HepG2 (cell line): ENCODE measurements around the gene SEC14L5. TPM values are rescaled to one million over a fixed set of nuclear protein-coding genes. Genes with fewer than 3 reads are reported as not detected.

Experiments
- GATAD1 ChIP-seq: IDR thresholded peaks from 2 replicates; pipeline ENCODE4 v1.6.1; 2016; ENCODE audit warnings: missing genetic modification reagents, missing compliant biosample characterization
- GZF1 ChIP-seq: sonication (generic); formaldehyde crosslinking; IDR thresholded peaks from 2 replicates; pipeline ENCODE4 v1.5.1; 2020; ENCODE audit warnings: mild to moderate bottlenecking, missing genetic modification reagents
- HMG20A ChIP-seq: IDR thresholded peaks from 2 replicates; pipeline ENCODE4 v1.6.1; 2016; ENCODE audit warnings: borderline replicate concordance
- HNF4A ChIP-seq: sonication (generic); formaldehyde crosslinking; IDR thresholded peaks from 2 replicates; pipeline ENCODE4 v1.4.0; 2020; ENCODE audit warnings: missing genetic modification reagents
- MEF2D ChIP-seq: sonication (generic); formaldehyde crosslinking; IDR thresholded peaks from 2 replicates; pipeline ENCODE4 v1.5.1; 2020; ENCODE audit warnings: mild to moderate bottlenecking, missing genetic modification reagents
- SCMH1 ChIP-seq: sonication (generic); formaldehyde crosslinking; IDR thresholded peaks from 2 replicates; pipeline ENCODE4 v1.9.0; 2021; ENCODE audit warnings: missing genetic modification reagents, mild to moderate bottlenecking, borderline replicate concordance
- SP4 ChIP-seq: sonication (generic); formaldehyde crosslinking; IDR thresholded peaks from 2 replicates; pipeline ENCODE4 v1.8.1; 2023; ENCODE audit warnings: mild to moderate bottlenecking, missing genetic modification reagents
- SRSF4 ChIP-seq: fragments of 200-400 bp; formaldehyde crosslinking; IDR thresholded peaks from one replicate; pipeline ENCODE4 v1.6.1; 2018; ENCODE audit warnings: mild to moderate bottlenecking, low read depth, low read length, moderate library complexity; ENCODE audit not compliant: poor library complexity, severe bottlenecking
- TAF15 ChIP-seq: fragments of 200-400 bp; formaldehyde crosslinking; IDR thresholded peaks from one replicate; pipeline ENCODE4 v1.6.1; 2018; ENCODE audit warnings: mild to moderate bottlenecking, low read depth, low read length; ENCODE audit not compliant: poor library complexity, severe bottlenecking
- ZNF33B ChIP-seq: sonication (generic); formaldehyde crosslinking; IDR thresholded peaks from 2 replicates; pipeline ENCODE4 v1.5.1; 2020; ENCODE audit warnings: mild to moderate bottlenecking, missing genetic modification reagents
- ZNF350 ChIP-seq: sonication (generic); formaldehyde crosslinking; IDR thresholded peaks from 2 replicates; pipeline ENCODE4 v1.4.0; 2020; ENCODE audit warnings: mild to moderate bottlenecking, low read depth, missing genetic modification reagents, borderline replicate concordance
- ZNF562 ChIP-seq: sonication (generic); formaldehyde crosslinking; IDR thresholded peaks from 2 replicates; pipeline ENCODE4 v1.8.0; 2022; ENCODE audit warnings: missing genetic modification reagents, borderline replicate concordance
- ZNF607 ChIP-seq: sonication (generic); formaldehyde crosslinking; IDR thresholded peaks from 2 replicates; pipeline ENCODE4 v1.5.1; 2020; ENCODE audit warnings: missing genetic modification reagents, mild to moderate bottlenecking, borderline replicate concordance
- ZNF660 ChIP-seq: sonication (generic); formaldehyde crosslinking; IDR thresholded peaks from 2 replicates; pipeline ENCODE4 v1.5.1; 2020; ENCODE audit warnings: mild to moderate bottlenecking, low read depth, missing genetic modification reagents, borderline replicate concordance
- ZNF75D ChIP-seq: sonication (generic); formaldehyde crosslinking; IDR thresholded peaks from 2 replicates; pipeline ENCODE4 v1.8.1; 2023; ENCODE audit warnings: missing genetic modification reagents, mild to moderate bottlenecking, borderline replicate concordance
- ZNF841 ChIP-seq: sonication (generic); formaldehyde crosslinking; IDR thresholded peaks from 2 replicates; pipeline ENCODE4 v1.8.1; 2023; ENCODE audit warnings: missing genetic modification reagents, borderline replicate concordance
- polyA plus RNA-seq, 8 experiments: library from polyadenylated mRNA; depleted of rRNA in 3 of 8; stranded (reverse) in 7 of 8; unstranded in 1 of 8; fragments of >200 nt; fragmentation: Illumina TruSeq in 4 of 8; extraction: Trizol in 4 of 8; gene quantifications; 2 replicates each; pipeline versions ENCODE4 v1.2.1 to v1.2.3, GENCODE V29; 2011 to 2016; ENCODE audit warnings: low read depth in 4 of 8, missing spikeins in 1 of 8, mixed read lengths in 1 of 8; ENCODE audit not compliant: insufficient read depth in 1 of 8
- total RNA-seq, 5 experiments: library from RNA; depleted of rRNA; stranded (reverse); fragments of >200 nt; fragmentation: Illumina TruSeq; extraction: Trizol; gene quantifications; 2 replicates each; pipeline ENCODE4 v1.2.3, GENCODE V29; 2016; ENCODE audit warnings: low read depth in 1 of 5
- TF ChIP-seq, protein P1 (sequence below): sonication (generic); formaldehyde crosslinking; IDR thresholded peaks from 2 replicates; pipeline ENCODE4 v1.5.0; 2020; ENCODE audit warnings: mild to moderate bottlenecking, missing genetic modification reagents
- TF ChIP-seq, protein P2 (sequence below): fragments of 450-650 bp; IDR thresholded peaks from 2 replicates; pipeline ENCODE4 v1.6.1; 2016
- TF ChIP-seq, protein P3 (sequence below): sonication (generic); formaldehyde crosslinking; IDR thresholded peaks from 2 replicates; pipeline ENCODE4 v1.4.0; 2020; ENCODE audit warnings: mild to moderate bottlenecking, missing genetic modification reagents, borderline replicate concordance

The SEC14L5 gene
- total and polyA plus RNA-seq, 2 of the 13 experiments (the other 11 are each of a cell fraction or from before 2014, with no cell fraction given), result 0.40 to 0.42 TPM

DNA sequence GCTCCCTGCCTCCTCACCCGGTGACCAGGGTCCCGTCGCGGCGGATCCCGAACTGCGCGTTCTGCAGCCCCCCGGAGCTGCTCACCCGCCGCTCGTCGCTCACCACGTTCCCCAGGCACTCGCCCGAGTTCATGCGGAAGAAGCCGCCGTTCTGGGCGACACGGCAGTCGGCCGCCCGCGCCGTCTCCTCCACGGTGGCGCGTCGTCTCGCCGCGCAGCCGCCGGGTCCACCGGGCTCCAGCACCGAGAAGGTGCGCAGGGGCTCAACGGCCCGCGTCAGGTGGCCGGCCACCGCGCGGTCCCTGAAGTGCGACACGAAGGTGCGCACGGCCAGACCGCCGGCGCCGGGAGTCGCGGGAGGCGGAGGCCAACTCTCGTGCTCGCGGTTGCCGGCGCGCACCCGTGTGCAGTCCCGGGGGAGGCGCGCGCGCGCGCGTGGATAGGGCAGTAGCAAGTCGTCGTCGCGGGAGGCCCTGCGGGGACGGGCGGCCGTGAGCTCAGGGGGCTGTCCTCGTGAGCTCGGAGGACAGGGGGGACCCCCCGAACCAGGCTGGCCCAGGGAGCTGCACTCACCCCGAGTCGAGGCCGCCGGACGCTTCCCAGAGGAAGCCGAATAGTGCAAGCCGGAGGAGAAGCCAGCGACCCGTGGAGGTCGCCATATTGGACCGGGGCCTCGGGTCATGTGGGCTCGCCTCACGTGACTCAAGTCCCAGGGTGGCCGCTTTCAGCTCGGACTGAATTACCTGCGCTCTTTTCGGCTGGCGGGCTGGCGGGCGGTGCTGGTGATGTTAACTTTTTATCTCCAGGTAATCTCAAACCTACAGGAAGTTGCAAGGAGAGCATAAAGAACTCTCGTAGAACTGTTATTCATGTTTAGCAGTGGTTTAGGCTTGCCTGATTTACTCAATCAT, 75.4 kb downstream of the SEC14L5 start, which contains the start of gene NAGPA (continued):
- TF ChIP-seq SCMH1 (CRISPR knock-in tag) (no peak), ZNF562 (CRISPR knock-in tag) (peak; percentile 71; the same call in 1 of the 2 replicates), TAF15 (no peak), ZNF841 (CRISPR knock-in tag) (peak; percentile 92), ZNF660 (CRISPR knock-in tag) (no peak), ZNF33B (CRISPR knock-in tag) (no peak), ZNF350 (CRISPR knock-in tag) (peak; percentile 94), MEF2D (CRISPR knock-in tag) (peak; percentile 72; the same call in 1 of the 2 replicates), ZNF607 (CRISPR knock-in tag) (peak; percentile 79; the same call in 1 of the 2 replicates), SRSF4 (no peak), ZNF75D (CRISPR knock-in tag) (peak; percentile 77; the same call in 1 of the 2 replicates), SP4 (CRISPR knock-in tag) (peak; percentile 90), GZF1 (CRISPR knock-in tag) (peak; percentile 65), HMG20A (CRISPR knock-in tag) (no peak; the same call in 1 of the 2 replicates), GATAD1 (CRISPR knock-in tag) (peak; percentile 100), HNF4A (CRISPR knock-in tag) (peak; percentile 62)
- TF ChIP-seq, protein P1, sequence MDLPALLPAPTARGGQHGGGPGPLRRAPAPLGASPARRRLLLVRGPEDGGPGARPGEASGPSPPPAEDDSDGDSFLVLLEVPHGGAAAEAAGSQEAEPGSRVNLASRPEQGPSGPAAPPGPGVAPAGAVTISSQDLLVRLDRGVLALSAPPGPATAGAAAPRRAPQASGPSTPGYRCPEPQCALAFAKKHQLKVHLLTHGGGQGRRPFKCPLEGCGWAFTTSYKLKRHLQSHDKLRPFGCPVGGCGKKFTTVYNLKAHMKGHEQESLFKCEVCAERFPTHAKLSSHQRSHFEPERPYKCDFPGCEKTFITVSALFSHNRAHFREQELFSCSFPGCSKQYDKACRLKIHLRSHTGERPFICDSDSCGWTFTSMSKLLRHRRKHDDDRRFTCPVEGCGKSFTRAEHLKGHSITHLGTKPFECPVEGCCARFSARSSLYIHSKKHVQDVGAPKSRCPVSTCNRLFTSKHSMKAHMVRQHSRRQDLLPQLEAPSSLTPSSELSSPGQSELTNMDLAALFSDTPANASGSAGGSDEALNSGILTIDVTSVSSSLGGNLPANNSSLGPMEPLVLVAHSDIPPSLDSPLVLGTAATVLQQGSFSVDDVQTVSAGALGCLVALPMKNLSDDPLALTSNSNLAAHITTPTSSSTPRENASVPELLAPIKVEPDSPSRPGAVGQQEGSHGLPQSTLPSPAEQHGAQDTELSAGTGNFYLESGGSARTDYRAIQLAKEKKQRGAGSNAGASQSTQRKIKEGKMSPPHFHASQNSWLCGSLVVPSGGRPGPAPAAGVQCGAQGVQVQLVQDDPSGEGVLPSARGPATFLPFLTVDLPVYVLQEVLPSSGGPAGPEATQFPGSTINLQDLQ, result peak; percentile 85
- TF ChIP-seq, protein P2, sequence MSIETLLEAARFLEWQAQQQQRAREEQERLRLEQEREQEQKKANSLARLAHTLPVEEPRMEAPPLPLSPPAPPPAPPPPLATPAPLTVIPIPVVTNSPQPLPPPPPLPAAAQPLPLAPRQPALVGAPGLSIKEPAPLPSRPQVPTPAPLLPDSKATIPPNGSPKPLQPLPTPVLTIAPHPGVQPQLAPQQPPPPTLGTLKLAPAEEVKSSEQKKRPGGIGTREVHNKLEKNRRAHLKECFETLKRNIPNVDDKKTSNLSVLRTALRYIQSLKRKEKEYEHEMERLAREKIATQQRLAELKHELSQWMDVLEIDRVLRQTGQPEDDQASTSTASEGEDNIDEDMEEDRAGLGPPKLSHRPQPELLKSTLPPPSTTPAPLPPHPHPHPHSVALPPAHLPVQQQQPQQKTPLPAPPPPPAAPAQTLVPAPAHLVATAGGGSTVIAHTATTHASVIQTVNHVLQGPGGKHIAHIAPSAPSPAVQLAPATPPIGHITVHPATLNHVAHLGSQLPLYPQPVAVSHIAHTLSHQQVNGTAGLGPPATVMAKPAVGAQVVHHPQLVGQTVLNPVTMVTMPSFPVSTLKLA, result peak; percentile 67
- TF ChIP-seq, protein P3, sequence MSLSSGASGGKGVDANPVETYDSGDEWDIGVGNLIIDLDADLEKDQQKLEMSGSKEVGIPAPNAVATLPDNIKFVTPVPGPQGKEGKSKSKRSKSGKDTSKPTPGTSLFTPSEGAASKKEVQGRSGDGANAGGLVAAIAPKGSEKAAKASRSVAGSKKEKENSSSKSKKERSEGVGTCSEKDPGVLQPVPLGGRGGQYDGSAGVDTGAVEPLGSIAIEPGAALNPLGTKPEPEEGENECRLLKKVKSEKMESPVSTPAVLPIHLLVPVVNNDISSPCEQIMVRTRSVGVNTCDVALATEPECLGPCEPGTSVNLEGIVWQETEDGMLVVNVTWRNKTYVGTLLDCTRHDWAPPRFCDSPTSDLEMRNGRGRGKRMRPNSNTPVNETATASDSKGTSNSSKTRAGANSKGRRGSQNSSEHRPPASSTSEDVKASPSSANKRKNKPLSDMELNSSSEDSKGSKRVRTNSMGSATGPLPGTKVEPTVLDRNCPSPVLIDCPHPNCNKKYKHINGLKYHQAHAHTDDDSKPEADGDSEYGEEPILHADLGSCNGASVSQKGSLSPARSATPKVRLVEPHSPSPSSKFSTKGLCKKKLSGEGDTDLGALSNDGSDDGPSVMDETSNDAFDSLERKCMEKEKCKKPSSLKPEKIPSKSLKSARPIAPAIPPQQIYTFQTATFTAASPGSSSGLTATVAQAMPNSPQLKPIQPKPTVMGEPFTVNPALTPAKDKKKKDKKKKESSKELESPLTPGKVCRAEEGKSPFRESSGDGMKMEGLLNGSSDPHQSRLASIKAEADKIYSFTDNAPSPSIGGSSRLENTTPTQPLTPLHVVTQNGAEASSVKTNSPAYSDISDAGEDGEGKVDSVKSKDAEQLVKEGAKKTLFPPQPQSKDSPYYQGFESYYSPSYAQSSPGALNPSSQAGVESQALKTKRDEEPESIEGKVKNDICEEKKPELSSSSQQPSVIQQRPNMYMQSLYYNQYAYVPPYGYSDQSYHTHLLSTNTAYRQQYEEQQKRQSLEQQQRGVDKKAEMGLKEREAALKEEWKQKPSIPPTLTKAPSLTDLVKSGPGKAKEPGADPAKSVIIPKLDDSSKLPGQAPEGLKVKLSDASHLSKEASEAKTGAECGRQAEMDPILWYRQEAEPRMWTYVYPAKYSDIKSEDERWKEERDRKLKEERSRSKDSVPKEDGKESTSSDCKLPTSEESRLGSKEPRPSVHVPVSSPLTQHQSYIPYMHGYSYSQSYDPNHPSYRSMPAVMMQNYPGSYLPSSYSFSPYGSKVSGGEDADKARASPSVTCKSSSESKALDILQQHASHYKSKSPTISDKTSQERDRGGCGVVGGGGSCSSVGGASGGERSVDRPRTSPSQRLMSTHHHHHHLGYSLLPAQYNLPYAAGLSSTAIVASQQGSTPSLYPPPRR (CRISPR knock-in tag), result peak; percentile 74; the same call in 1 of the 2 replicates
